HG03575 (cell line): Measurements from ENCODE around the gene GAREM2.

Experiments used
- ATAC-seq: cut with Tn5 transposase; IDR thresholded peaks from one replicate; pipeline ENCODE4 v1.9.1; 2021; ENCODE audit not compliant: unreplicated experiment, insufficient number of reproducible peaks, low FRiP score; ENCODE audit errors: extremely low read depth

GAREM2 gene

DNA sequence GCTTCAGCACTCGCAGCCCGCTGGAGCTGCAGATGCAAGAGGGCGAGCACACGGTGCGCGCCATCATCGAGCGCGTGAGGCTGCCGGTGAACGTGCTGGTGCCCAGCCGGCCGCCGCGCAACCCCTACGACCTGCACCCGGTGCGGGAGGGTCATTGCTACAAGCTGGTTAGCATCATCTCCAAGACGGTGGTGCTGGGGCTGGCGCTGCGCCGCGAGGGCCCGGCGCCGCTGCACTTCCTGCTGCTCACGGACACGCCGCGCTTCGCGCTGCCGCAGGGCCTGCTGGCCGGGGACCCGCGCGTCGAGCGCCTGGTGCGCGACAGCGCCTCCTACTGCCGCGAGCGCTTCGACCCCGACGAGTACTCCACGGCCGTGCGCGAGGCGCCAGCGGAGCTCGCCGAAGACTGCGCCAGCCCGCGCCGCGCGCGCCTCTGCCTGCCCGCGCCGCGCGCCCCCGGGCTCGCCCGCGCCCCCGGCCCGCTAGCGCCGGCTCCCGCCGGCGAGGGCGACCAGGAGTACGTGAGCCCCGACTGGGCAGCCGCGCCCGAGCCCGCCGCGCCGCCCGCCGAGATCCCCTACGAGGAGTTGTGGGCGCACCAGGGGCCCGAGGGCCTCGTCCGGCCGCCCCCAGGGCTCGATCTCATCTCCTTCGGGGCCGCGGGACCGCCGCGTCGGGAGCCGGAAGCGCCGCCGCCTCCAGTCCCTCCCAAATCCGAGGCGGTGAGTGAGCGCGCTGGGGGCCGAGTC is 11.8 kb downstream of the GAREM2 start:
- no peak for ATAC-seq

DNA sequence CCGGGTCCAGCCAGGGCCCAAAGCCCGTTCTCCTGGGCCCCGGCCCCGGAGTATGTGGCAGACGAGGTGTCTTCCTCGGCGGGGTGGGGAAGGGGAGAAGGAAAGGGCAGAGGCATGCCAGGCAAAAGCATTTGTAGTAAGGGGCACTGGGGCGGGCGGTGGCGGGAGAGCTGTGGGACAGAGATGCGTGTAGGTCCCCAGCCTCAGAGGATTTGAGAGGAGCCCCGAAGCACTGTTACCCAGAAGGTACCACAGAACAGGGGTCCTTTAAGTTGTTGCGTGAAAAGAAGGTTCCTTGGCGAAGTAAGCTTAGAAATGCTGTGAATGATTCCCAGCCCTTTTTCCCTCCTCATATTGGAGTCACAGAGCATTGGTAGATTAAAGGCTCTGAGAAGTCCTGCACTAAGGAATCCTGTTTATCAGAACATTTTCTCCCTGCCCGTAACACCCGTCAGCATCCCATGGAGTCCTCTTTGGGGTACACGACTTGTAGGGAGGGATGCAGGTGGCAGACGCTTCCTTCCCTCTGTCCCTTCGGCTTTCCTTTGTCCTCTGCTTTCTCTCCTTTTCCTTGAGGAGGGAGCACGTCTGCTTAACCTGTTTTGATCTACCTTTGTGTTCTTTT is 12.5 kb downstream of the GAREM2 start:
- no peak for ATAC-seq

DNA sequence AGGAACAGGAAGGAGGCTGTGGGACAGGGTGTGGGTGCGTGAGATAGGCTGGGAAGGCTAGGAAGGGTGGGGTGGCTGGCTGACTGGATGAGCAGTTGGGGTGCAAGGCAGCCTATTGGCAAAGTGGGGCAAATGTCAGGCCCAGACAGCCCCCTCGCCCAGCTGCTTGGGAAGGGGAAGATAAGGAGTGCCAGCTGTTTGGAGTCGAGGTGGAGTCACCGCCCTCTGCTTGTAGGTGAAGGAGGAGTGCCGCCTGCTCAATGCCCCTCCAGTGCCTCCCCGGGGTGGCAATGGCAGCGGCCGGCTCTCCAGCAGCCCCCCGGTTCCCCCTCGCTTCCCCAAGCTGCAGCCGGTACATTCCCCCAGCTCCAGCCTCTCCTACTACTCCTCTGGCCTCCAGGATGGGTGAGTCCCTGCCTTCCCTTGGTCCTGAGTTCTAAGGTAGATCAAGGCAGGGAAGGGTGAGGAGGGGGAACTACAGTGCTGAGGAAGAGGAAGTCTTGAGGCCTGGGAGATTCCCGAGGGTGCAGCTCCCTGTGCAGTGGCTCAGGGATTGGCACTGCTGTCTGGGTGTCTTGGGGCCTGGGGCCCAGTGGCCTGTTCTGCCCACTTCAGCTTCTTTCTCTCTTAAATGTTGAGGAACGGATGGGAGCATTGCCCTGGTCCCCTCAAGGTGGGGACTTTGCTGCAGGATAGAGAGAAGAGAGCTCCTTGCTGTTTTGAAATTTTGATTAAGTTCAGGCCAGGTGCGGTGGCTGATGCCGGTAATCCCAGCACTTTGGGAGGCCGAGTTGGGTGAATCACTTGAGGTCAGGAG is 13.3 kb downstream of the GAREM2 start:
- ATAC-seq, result no peak

DNA sequence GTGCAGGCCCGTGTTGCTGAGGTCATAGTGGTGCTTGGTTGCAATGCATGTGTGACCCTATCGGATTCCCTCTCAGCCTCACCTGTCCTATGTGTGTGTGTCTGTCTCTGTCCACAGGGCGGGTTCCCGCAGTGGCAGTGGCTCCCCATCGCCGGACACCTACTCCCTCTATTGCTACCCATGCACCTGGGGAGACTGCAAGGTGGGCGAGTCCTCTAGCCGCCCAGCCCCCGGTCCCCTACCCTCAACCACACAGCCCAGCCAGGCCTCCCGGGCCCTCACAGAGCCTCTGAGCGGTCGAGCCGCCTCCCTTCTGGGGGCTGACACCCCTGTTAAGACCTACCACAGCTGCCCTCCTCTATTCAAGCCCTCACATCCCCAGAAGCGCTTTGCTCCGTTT is 14.2 kb downstream of the GAREM2 start:
- ATAC-seq, result no peak

DNA sequence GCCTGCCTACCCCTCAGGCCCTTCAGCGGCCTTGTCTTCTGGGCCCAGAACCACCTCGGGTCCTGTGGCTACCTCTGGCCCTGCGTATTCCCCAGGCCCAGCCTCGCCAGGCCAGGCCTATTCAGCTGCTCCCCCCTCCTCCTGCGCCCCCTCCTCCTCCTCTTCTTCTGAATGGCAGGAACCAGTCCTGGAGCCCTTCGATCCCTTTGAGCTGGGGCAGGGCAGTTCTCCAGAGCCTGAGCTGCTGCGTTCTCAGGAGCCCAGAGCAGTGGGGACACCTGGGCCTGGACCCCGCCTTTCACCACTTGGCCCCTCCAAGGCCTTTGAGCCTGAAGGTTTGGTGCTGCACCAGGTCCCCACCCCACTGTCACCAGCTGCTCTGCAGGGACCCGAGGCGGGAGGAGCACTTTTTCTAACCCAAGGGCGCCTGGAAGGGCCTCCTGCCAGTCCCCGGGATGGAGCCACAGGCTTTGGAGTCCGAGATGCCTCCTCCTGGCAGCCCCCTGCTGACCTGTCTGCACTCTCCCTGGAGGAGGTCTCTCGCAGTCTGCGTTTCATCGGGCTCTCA is 14.7 kb downstream of the GAREM2 start:
- ATAC-seq, result no peak

DNA sequence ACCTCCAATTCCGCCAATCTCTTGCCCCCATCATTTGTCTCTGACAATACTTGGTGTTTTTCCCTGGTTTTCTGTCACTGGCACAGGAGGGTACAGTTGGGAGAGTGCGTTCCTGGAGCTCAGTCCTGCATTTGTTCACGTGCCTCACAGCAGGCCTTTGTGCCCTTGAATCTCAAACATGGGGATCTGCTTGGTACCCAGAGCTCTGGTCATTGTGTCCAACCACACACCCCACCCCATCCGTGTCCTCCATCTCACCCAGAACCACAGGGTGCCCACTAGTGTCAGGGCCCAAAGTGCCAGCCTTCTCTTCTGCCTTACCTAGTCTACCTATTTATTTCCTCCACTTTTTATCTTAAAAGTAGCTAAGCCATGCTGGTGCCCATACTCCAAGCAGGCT is 16.2 kb downstream of the GAREM2 start:
- ATAC-seq, result no peak

DNA sequence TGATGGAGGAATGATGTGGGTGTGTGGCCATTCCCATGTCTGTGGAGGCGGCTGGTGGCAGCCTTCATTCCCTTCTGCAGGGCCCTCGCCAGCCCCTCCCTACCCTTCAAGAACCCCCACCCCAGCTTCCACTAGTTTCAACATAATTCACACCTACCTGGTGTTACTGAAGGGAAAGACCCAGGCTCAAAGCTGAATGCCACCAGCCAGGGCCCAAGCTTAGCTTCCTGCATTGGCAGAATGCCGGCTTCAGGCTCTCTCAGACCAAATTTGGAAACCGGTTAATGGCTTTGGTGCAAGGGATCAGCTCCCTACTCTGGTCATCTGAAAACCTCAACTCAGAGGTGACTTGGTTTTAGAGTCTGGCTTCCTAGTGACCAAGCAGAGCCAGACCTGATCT is 16.9 kb downstream of the GAREM2 start:
- ATAC-seq, result no peak

DNA sequence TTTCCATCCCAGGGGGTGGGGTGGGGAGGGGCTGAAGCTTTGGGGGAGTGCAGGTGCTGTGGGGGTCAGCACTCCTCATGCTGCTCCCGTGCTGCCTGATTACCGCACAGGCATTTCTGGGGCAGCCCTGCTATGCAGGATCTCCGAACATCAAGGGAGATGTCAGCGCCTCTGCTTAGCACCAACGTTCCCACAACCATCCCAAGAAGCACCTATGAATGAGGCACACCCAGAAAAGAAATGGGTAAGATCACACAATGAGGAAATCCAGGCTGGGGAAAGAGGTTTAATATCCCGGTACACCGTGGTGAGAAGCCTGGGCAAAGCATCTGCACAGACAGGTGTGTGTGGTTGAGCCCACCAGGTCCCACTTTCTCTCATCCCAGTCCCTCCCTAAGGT is 17.5 kb downstream of the GAREM2 start:
- no peak for ATAC-seq

DNA sequence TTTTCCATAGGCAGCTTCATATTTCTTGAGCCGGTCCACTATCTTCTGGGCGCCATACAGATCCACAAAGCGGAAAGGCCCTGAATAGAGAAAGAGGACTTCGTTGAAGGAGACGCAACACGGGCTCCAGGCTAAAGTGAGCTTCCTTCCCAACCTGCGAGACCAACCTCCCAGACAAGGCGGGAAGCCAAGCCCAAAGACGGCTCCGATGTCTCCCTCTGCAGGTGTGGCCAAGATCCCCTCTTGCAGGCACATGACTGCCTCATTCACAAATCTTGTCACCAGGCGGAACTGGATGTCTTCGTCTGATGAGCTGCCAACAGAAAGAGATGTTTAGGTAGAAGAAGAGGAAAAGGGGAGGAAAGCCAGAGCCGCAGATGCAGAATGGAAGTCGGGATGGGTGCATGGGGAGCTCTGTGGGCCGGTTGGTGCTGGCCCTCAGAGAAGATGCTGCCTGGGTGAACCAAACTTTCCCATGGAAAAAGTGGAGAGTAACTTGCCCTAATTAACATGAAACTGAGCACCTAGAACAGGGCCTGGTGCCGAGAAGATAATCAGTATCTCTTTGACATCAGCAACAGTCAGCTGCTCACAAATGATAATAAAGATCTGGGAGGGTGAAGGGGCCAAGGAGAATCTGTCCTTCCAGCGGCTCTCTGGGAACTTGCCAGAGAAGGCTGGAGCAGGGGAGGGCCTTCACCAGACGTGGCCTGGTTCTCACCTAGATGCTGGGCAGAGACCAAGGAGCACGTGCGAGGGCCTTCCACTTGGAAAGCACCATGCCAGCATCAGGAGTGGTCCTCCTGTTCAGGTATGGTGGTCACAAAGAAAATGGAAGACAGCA is 18.6 kb downstream of the GAREM2 start:
- ATAC-seq, result no peak

DNA sequence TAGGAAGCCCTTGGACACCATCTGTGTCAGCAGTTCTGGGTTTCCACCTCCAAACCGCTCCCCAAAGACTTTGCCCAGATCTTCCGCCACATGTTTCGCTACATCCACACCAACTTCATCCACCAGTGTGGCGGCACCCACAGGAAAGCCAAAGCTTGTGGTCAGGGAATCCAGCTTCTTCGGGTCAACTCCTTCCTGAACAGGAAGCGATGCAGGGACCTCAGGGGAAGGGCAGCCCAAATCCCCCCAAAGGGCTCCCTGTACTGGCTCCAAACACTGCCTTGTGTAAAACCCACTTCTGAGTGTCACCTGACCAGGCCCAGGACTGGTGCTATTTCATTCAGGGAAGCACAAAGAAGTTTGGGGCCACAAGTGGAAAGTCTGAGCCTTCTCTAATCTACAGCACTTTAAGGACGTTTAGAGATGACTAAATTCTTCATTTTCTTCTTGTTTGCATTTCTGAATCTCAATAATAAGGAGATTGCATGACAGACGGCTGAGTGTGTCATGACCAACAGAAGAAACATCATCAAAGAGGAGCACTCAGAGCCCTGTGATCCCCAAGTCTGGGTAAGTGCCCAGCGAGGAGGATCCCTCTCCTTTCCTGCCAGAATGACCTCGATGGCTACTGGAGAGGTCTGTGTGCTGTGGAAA is 20.8 kb downstream of the GAREM2 start:
- no peak for ATAC-seq

DNA sequence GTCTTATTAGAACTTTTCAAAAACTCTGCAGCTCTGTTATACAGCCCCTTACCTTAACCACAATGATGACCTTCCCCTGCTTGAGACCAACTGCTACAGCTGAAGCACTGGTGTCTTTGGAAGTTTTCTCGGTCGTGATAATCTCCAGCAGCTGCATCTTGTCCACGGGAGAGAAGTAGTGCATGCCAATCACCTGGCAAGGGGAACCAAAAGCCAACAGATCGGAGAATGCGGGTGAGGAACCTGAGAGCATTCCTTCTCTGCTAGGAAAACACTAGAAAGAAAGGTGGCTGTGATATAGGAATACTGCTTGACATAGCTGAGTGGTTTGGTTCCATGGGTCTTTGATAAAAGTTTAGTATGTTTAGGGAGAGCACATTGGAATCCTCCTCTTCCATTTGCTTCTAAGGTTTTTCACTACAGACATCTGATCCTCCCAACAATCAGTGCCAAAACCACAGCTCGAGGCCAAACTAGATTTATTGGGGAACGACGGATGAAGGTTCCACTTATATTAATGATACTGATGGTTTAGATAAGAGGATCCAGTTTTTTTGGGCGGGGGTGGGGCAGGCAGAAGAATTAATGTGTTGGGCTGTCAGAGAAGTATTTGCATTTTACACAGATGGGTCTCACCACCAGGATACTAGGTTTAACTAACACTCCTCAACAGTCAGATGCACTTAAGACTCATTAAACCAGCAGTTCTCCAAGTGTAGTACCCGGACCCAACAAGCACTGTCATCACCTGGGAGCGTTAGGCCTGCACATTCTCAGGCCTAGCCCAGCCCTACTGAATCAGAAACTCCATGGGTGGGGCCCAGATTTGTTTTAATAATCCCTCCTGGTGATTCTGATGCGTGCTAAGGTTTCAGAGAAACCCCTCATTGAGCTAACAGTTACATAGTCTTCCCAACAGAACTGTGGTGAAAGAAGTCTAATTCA is 22.4 kb downstream of the GAREM2 start:
- no peak for ATAC-seq

DNA sequence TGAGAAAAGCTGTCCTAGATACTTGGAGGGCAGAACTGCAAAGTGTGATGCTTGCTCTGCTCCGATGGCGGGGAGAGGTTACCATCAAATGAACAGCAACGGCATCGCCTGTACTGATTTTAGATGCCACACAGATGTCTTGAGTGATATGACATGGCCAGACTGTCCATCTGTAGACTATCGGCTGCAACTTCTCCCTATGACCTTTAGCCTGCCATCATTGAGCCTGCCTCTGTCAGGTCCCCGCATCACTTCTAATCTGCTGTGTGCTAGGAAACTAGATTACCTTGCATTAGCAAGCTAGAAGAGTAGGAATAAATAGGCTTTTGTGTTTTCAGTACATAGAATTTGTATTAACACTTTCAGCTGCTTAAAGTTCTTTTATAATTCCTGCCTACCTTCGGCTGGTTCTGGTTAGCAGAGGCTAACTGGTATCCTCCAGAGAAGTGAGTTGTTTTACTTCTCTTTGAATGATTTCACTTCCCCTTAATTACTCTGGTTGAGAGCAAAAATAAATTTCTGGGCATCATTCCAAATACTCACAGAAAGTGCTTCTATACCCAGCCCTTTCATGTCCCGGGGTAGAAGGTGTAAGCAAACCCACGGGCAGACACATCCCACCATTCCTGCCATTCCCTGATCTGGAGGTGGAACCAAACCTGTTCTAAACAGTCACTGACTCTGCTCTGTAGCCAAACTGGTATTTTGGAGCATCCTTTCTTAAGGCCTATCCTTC is 24.0 kb downstream of the GAREM2 start:
- no peak for ATAC-seq

DNA sequence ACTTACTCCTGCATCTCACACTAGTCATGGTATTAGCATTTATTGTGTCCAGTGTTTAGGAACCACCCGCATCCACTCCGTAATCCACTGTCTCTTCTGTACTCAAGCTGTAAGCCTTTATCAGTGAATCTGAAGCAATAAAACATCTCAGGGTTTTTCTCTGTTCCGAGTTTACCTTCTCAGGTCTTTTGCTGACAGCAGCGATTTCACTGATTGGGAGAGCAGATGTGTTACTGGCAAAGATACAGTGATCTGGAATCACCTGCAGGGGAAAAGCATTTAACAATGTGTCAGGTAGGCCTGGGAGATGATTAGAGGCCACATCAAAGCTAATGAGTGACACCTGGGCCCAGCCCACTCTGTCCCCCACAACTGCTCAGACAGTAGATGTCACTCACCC is 24.6 kb downstream of the GAREM2 start:
- no peak for ATAC-seq

DNA sequence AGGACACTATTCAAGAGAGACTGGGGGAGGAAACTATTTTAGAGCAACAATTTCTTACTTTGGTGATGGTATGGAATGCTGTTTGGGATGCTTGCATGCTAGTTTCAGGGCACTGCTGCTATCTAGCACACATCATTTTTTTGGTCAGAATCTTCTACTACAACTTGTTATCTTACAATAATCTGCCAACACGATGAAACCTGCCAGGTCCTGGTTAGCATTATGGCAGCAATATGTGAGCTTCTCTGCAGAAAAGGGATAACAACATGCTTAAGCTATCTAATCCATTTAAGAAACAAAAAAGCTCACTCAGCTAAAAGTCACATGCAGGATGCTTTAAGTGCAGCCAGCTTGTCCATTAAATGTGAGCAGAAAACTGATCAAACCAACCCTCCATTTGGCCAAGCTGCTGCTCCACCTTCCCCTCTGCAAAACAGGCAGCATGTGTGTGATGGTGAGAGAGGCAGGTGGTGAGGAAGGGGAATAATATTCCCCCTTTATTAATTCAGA is 30.1 kb downstream of the GAREM2 start:
- no peak for ATAC-seq

DNA sequence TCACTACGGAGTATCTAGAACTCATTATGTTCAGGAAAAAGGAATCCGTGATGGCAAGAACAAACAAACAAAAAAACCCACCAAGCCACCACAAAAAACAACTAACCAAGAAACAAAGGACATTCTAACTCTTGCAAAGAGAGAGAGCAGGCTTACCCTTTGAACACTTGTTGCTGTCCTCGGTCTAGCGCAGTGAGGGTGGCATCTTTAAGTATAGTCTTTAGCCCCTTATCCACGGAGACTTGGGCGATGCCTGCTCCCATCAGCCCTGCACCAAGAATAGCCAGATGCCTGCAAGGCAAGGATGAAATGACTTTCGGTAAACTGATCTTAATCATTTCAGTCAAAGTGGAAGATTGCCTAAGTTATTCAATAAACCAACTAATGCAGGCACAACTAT is 31.0 kb downstream of the GAREM2 start:
- no peak for ATAC-seq

DNA sequence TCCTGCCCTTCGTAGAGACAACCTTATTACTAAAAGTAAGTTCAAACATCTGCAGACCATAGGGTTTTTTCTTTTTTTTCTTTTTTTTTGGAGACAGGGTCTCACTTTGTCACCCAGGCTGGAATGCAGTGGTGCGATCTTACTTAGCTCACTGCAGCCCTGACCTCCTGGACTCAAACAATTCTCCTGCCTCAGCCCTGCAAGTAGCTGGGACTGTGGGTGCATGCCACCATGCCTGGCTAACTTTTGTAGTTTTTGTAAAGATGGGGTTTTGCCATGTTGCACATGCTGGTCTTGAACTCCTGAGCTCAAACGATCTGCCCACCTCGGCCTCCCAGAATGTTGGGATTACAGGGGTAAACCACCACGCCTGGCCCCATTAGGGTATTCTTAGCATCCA is 39.1 kb downstream of the GAREM2 start:
- ATAC-seq, result no peak

DNA sequence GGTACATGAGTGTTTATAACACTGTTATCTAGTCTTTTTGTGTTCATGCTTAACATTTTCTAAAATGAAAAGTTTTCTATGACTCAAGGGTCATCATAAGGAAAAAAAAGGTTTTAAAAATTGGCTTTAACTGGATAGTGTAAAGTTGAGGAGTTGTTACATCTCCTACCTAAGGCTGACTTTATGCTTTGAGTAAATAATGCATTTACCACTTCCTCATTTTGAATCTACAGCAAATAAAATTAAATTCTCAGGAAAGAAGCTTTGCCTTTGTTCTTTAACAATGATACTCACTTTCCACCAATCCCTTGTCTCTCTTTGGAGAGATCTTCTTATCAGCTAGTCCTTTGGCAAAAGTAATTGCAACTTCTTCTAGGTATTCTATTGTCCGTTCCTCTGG is 41.9 kb downstream of the GAREM2 start:
- ATAC-seq, result no peak
